ENCODE results near the gene TCF12. TPM values are rescaled to one million over a fixed set of nuclear protein-coding genes. Genes with fewer than 3 reads are reported as not detected.

Gene TCF12
- total and polyA plus RNA-seq, 2 of the 8 experiments (the other 6 are each of a cell fraction or from before 2014, with no cell fraction given), result 85.8 to 101 TPM

- FAIRE-seq (peak; percentile 63), DNase-seq (ENCODE audit: low read depth in 1 of 2, low spot score in 2 of 2) (no peak)
- no peaks in the 10 kb centered on the region for H3K36me3 ChIP-seq (ENCODE audit: control insufficient read depth in 2 of 4, insufficient read depth in 4 of 4, low read length in 3 of 4)
- no peaks in the 10 kb centered on the region for H3K23me2 ChIP-seq (ENCODE audit: low read depth, low read length)
- H3K9ac ChIP-seq (replicated peaks in 1 of 4; ENCODE audit: extremely low read depth in 1 of 4, low read depth in 3 of 4, low read length in 3 of 4), result no peak overlapping the region
- no peak overlapping the region for H4K5ac ChIP-seq (ENCODE audit: insufficient read length, low read depth, low read length)
- peaks cover 5% of the 10 kb centered on the region for H3K79me1 ChIP-seq (ENCODE audit: low read depth, low read length)
- H3K4me3 ChIP-seq (ENCODE audit: extremely low read depth in 1 of 4, insufficient read depth in 2 of 4, low read depth in 3 of 4, low read length in 4 of 4), result no peak overlapping the region
- CTCF ChIA-PET (ENCODE audit: partially characterized antibody), result interaction anchor here (0.6 to 1.0 kb wide), 3 partner anchors 11 to 307 kb away, joined by 3 read pairs; no protein-coding TSS in a partner anchor
- no peak overlapping the region for H2BK20ac ChIP-seq (ENCODE audit: low read length)
- H3K9me3 ChIP-seq (ENCODE audit: insufficient read depth in 2 of 2, low read depth in 1 of 2, low read length in 1 of 2), result no peaks in the 10 kb centered on the region
- no peak overlapping the region for H2BK12ac ChIP-seq (ENCODE audit: low read depth, low read length)
- H3K27me3 ChIP-seq (replicated peaks in 1 of 4; ENCODE audit: control insufficient read depth in 3 of 4, extremely low read depth in 1 of 4, insufficient read depth in 3 of 4, low read length in 3 of 4), result no peaks in the 10 kb centered on the region
- no peak overlapping the region for H3K27ac ChIP-seq (ENCODE audit: low read depth, low read length)
- H4K20me1 ChIP-seq (replicated peaks in 1 of 2; ENCODE audit: control insufficient read depth in 1 of 2, insufficient read depth in 2 of 2, low read length in 2 of 2), result peaks cover 4 to 11% of the 10 kb centered on the region in 2 experiments
- 60% methylated on average over 1 of the region's 1 CpG; no CpG with 5 or more reads in 1 of the 2 experiments for WGBS, 2 experiments (ENCODE audit: extremely low coverage in 1 of 2, insufficient coverage in 1 of 2, insufficient read length in 1 of 2, insufficient replicate concordance in 2 of 2, low coverage in 1 of 2, low lambda C conversion rate in 2 of 2, missing lambda C conversion rate in 1 of 2)
- H3K79me2 ChIP-seq (ENCODE audit: control insufficient read depth in 1 of 2, insufficient read depth in 2 of 2, low read length in 2 of 2), result peaks cover 0 to 99% of the 10 kb centered on the region in 2 experiments; a peak in 3 of 4 replicates
- H2BK15ac ChIP-seq (ENCODE audit: low read length), result no peak overlapping the region
- H4K8ac ChIP-seq (ENCODE audit: extremely low read depth, insufficient read depth, low read length), result no peak overlapping the region
- H3K56ac ChIP-seq (replicated peaks; ENCODE audit: insufficient read length, low read depth, low read length), result no peak overlapping the region
- H3K14ac ChIP-seq (ENCODE audit: insufficient read length), result no peak overlapping the region
- H3K23ac ChIP-seq (ENCODE audit: insufficient read length), result no peak overlapping the region
- no peak overlapping the region for H3K18ac ChIP-seq (ENCODE audit: extremely low read depth, low read length)
- no peak overlapping the region for H4K91ac ChIP-seq (replicated peaks; ENCODE audit: insufficient read length, low read length)
- H2AFZ ChIP-seq (ENCODE audit: low read length), result no peak overlapping the region
- peak overlapping the region; percentile 18 to 22; a peak in 3 of 4 replicates for H3K4me2 ChIP-seq (ENCODE audit: insufficient read depth in 1 of 2, low read depth in 2 of 2, low read length in 2 of 2)
- POLR2A ChIA-PET (ENCODE audit: partially characterized antibody), result interaction anchor here (1.0 kb wide), 1 partner anchor 112 kb away, joined by 3 read pairs; no protein-coding TSS in a partner anchor
- H2AK5ac ChIP-seq (ENCODE audit: low read depth, low read length), result no peak overlapping the region
- no peak overlapping the region for H2BK120ac ChIP-seq (replicated peaks; ENCODE audit: low read depth, low read length)
- no peak overlapping the region for H3K4ac ChIP-seq (replicated peaks; ENCODE audit: insufficient read length, low read depth, low read length)
- peaks cover 0 to 14% (median 8%) of the 10 kb centered on the region in 4 experiments; a peak in 5 of 7 replicates for H3K4me1 ChIP-seq (replicated peaks in 1 of 4; ENCODE audit: control insufficient read depth in 3 of 4, insufficient read depth in 4 of 4, low read length in 3 of 4)
- H2BK5ac ChIP-seq (ENCODE audit: low read depth, low read length), result no peak overlapping the region
- TF ChIP-seq RFX5 (IDR thresholded peaks at IDR 0.05; ENCODE audit: borderline replicate concordance, low read depth, low read length), result no peak
- no peak for TF ChIP-seq KDM1A (IDR thresholded peaks at IDR 0.05; ENCODE audit: borderline replicate concordance, low read length)
- no peak for TF ChIP-seq SIX5 (IDR thresholded peaks at IDR 0.05; ENCODE audit: low read depth, low read length)
- TF ChIP-seq SP4 (IDR thresholded peaks at IDR 0.05; ENCODE audit: low read length), result peak; percentile 88; the same call in 1 of the 2 replicates
- no peak for TF ChIP-seq HDAC6 (IDR thresholded peaks at IDR 0.05; ENCODE audit: low read depth, low read length)
- no peak for TF ChIP-seq CREB1 (IDR thresholded peaks at IDR 0.05)
- no peak for TF ChIP-seq MAFK (IDR thresholded peaks at IDR 0.05; ENCODE audit: low read depth, low read length)
- TF ChIP-seq HDAC2 (IDR thresholded peaks at IDR 0.05; ENCODE audit: borderline replicate concordance in 1 of 2, low read depth in 2 of 2, low read length in 2 of 2), result no peak
- no peak for TF ChIP-seq CBX5 (IDR thresholded peaks at IDR 0.05; ENCODE audit: low read depth, low read length)
- TF ChIP-seq BCL11A (IDR thresholded peaks at IDR 0.05; ENCODE audit: low read depth in 2 of 2, low read length in 2 of 2), result no peak
- TF ChIP-seq ATF3 (IDR thresholded peaks at IDR 0.05; ENCODE audit: insufficient read depth, low read depth, low read length), result peak; percentile 57; the same call in 1 of the 2 replicates
- TF ChIP-seq USF2 (IDR thresholded peaks at IDR 0.05; ENCODE audit: low read length), result peak; percentile 81
Measured at GRCh38 chr15:57031605-57032004, 113.2 kb downstream of the TCF12 start.
